CD1c-positive myeloid dendritic cell (primary cell): ENCODE measurements around the gene PLEKHH2.

Source experiments
- DNase-seq: peaks from one replicate; pipeline ENCODE4 v3.0.0-alpha.2; 2016; ENCODE audit errors: extremely low spot score

The PLEKHH2 gene

DNA sequence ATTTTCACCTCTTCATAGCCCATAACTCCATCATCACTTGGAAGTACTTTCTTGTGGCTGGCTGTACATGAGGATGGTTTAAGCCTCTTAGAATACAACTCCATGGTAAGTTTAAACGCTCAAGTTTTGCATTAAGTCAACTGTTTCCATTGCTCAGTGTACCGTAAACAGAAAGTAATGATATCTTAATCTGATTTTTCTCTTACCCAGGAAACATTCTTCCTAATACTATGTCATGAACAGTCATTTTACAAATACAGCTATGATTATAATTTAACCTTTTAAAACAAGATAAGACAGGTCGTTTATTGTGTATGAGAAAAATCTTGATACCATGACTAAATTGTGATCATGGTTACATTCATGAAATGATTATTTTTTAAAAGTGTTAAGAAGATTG lies 125.2 kb downstream of the PLEKHH2 start:
- DNase-seq = no peak

DNA sequence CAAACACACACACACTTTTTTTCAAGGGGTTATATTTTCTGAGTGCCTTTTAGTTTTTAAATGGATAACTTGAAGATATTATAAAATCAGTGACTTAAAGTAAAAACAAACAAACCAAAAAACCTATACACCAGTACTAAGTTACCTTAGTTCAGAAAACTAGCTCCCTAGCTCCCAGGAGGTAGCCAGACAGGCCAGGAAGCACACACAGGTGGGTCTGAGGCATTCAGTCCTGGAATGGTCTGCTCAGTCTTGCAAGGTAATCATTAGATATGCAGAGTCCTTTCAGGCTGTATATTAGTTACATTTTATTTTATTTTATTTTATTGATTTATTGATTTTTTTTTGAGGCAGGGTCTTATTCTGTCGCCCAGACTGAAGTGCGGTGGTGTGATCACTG lies 126.0 kb downstream of the PLEKHH2 start:
- DNase-seq = no peak

DNA sequence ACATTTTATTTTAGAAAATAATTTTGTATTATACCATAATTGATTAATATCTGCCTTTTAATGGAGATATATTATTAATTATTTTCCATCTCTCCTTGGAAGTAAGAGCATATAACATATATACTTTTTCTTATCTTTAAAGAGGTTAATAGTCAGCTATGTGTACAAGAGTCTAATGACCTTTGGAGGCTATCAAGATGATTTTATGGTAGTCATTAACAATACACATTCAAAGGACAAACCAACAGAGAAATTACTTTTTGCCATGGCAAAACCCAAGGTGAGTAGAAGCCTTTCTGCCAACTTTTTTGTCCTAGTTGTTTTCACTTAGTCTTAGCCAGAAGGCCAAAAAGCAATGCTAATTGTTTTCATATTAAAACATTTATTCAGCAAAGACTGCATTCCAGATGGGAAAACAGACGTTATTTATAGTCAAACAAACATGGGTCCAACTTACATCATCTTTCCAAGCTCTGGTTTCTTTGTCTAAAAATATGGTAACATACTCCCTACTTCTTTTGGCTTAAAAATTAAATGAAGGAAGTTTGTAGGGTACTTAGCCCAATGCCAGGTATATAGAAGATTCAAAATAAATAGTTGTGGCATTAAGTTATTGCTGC lies 127.1 kb downstream of the PLEKHH2 start:
- no peak for DNase-seq

- DNase-seq = no peak
These were observed 128.9 kb downstream of the PLEKHH2 start for GRCh38 chr2:43766006-43766405.

DNA sequence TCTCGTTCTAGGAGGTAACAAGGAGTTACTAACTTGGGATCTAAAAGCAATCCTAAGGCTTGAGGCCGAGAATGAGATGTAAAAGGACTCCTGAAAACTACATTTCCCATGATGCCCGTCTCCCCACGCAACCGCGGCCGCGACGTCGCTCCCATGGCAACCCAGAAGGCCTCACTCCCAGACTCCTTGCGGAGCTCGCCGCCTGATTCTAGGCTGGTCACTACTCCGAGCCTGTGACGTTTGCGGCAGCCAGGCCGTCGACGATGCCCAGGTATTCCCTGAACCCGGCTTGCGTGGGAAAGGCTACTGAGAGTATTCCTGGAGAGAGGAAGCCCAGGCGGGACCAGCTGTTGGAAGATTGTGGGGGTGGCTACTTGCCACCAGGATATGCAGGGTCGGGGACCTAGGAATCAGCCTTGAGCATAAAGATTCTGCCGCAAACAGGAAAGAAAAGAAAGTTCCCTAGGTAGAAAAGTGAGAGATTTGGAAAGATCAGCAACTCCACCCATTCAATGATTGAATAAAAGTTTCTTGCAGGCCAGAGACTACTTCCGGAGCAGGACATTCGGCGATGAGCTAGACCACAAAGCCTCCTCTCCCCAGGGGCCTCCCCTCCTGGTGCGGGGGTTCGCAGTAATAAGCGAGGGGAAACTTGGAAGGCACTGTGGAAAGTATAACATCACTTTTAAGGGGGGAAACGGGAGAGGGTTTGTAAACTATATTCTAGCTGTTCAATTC lies 137.0 kb downstream of the PLEKHH2 start, which contains the start of gene DYNC2LI1:
Gene DYNC2LI1, plus strand, starts transcription at position 164 of the 738 bp plus-strand sequence. Its CDS starts 100 bp downstream, at position 264.
- DNase-seq = peak; percentile 91

DNA sequence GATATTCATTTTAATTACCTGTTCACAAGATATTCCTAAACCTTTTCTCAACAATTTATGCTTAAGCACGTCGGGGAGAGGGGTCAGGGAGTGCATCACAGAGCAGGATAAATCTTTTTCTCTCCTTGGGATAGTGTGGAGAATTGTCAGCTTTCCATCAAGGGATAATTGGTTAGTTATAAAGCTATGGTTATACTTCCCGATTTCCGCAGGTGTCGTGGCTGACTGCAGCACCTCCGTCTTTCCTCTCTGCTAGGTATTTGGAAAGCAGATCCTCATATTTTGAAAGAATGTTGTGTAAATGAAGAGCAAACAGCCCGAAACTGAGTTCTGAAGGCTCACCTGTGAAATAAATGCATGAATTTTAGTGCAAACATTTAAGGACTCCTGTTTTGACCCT lies 137.6 kb downstream of the PLEKHH2 start:
- no peak for DNase-seq

GRCh38 chr2:43776324-43776723 lies 139.3 kb downstream of the PLEKHH2 start:
- DNase-seq = no peak

GRCh38 chr2:43777306-43777926 lies 140.4 kb downstream of the PLEKHH2 start:
- no peak for DNase-seq

- DNase-seq = no peak
These were observed 141.2 kb downstream of the PLEKHH2 start for GRCh38 chr2:43778233-43778632.

DNA sequence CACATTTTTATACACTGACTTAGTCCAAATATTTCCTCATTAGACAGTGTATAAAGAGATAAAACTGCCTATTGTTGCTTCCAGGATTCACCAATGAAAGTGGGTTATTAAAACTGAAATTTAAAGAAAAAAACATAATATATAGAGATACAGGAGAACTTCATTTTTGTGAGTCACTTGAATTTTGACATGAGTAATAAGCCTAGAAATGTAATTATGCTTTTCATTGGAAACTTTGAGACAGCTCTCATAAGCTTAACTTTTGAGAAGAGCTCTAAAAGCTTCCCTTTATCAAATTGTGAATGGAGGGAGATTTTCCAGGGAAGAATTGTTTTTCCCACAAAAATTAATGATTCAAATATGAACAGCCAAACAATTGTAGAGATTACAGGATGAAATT lies 150.8 kb downstream of the PLEKHH2 start:
- no peak for DNase-seq

DNA sequence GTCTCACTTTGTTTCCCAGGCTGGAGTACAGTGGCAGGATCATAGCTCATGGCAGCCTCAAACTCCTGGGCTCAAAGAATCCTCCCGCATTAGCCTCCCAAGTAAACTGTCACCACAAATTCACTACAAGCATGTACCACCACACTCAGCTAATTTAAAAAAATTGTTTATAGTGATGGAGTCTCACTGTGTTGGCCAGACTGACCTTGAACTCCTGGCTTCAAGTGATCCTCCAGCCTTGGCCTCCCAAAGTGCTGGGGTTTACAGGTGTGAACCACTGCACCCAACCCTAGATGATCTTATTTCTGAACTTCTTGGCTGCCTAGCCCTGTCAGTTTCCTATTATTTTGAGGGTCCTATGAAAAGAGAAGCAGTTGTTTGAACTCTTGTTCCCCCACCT lies 151.6 kb downstream of the PLEKHH2 start:
- DNase-seq = no peak

DNA sequence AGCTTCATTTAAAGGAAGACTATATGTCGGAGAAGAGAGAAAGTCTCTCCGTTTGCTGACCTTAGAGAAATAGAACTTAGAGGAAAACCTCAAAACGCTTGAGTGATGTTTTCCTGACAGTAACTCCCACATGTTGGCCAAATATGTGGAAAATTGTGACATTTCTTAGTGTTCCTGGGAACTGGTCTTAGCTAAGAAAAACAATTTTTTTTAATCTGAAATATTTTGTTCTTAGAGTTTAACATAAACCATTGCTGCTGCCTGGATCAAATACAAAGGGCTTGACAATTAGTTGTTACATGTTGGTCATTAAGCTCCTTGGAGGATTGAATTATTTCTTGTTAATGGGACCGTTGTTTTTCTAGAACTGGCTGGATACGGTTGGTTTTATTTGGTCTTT lies 153.1 kb downstream of the PLEKHH2 start:
- DNase-seq = no peak

- DNase-seq = no peak
These were observed 154.1 kb downstream of the PLEKHH2 start for GRCh38 chr2:43791035-43791765.

DNA sequence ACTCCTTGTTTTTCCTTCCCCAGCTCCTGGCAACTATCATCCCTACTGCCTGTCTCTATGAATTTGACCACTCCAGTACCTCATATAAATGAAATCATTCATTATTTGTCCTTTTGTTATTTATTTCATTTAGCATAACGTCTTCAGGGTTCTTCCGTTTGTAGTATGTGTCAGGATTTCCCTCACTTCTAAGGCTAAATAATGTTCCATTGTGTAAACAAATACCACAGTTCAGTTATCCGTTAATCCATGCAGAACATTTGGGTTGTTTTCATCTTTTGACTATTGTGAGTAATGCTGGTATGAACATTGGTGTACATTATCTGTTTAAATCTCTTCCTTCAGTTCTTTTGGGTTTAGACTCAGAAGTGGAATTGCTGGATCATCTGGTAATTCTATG lies 155.6 kb downstream of the PLEKHH2 start:
- no peak for DNase-seq

DNA sequence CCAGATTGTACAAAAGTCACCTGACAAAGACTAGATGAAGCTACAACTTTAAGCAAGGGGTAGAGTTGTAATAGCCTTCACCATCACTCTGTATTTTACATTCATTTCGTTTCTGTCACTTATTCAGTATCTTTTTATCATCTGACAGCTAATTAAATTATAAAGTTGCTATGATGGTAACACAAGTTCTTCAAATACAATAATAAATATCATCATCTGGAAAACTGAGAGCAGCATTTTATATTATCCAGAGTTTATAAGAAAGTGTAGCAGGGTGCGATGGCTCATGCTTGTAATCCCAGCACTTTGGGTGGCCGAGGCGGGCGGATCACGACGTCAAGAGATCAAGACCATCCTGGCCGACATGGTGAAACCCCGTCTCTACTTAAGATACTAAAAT lies 157.9 kb downstream of the PLEKHH2 start:
- DNase-seq = no peak

DNA sequence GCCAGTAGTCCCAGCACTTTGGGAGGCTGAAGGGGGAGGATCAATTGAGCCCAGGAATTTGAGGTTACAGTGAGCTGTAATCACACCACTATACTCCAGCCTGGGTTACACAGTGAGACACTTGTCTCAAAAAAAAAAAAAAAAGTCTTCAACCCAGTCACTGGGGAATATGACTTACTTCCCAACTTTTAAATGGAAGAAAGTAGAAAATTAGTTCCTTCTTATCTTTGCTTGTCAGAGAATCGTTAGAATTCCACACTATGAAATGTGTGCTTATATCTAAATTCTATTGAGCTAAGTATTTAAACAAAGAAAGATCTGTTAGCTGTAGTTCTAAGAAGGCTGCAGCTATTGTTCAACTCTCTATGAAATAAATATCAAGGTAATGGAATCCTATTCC lies 159.1 kb downstream of the PLEKHH2 start:
- DNase-seq = no peak

GRCh38 chr2:43798300-43798699 lies 161.2 kb downstream of the PLEKHH2 start:
- no peak for DNase-seq

GRCh38 chr2:43800894-43801293 lies 163.8 kb downstream of the PLEKHH2 start:
- DNase-seq = no peak

- no peak for DNase-seq
These were observed 165.1 kb downstream of the PLEKHH2 start for GRCh38 chr2:43802135-43802534.

- no peak for DNase-seq
These were observed 166.1 kb downstream of the PLEKHH2 start for GRCh38 chr2:43803113-43803512.

GRCh38 chr2:43806719-43807031 lies 169.6 kb downstream of the PLEKHH2 start:
- DNase-seq = no peak

DNA sequence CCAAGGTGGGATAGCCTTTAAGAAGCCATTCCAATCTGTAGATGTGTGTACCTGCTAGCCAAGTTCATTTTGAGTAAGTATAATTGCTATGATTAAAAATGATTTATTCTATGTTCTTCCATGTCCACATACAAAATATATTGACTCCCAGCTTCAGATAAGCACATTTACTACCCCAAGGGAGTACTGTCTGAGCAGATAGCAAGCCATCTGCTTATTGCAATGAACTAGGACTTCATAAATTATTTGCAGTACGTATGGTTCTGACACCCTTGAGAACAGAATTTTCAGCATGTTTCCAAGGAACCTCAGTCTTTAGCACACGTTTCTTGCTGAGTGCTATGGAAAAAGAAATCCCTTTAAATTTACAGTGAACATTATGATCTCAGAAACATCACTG lies 173.4 kb downstream of the PLEKHH2 start:
- DNase-seq = no peak

DNA sequence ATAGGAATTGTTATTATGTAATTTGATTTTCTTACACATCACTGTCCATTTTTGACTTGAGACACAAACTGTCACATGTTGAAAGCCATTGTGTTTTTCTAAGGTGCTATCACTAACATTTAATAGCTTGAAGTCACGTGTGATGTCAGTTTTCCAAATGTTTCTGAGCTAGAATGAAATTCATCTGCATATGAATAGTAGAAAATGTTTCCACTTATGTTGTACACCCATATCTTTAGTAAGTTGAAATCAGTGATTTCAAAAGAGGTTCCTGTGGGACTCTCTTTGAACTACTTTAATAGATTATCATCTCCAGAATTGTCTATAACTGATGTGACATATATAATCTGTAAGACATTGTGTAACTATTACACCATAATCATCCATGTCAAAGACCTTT lies 173.8 kb downstream of the PLEKHH2 start:
- no peak for DNase-seq
